Prostate gland (tissue), 2 donors: ENCODE data around the gene PRDX2.

Experiments
- POLR2A ChIP-seq: fragments of 450-650 bp; IDR thresholded peaks from one replicate; pipeline ENCODE4 v1.6.1; 2016; ENCODE audit warnings: antibody characterized with exemption, mild to moderate bottlenecking
- TF ChIP-seq, protein P1 (sequence below), 4 experiments: fragments of 200-600 bp in 2 of 4; fragments of 450-650 bp in 2 of 4; sonication (generic) in 2 of 4; IDR thresholded peaks; 1 replicate in 3 of 4; 2 replicates in 1 of 4; pipeline ENCODE4 v1.5.1; 2016 to 2019; ENCODE audit warnings: antibody characterized with exemption in 4 of 4, mild to moderate bottlenecking in 2 of 4, moderate library complexity in 2 of 4

DNA sequence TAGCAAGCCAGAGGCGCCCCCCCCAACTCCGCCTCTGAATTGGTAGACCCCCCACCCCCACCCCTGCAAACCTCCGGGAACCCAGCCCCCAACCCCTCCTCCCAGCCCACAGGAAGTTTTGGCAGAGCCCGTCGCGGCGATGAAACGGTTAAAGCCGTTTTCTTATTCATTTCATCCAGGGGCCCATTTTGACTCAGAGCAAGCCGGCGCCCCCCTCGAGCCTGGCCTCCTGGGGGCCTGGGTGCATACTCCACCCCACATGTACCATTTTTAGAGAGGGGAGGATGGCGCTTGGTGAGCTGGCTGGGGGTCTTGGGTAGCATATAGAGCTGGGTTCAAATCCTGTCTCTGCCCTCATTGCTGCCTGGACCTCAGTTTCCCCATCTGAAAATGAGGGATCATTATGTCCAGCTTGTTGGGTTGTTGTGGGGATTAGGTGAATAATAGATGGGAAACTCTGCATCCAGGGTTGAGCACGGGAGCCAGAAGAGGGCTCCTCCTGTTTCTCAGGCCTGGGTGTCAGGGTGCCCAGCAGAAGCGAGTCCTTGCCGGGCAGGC, 18.2 kb downstream of the PRDX2 start:
- TF ChIP-seq, protein P1, sequence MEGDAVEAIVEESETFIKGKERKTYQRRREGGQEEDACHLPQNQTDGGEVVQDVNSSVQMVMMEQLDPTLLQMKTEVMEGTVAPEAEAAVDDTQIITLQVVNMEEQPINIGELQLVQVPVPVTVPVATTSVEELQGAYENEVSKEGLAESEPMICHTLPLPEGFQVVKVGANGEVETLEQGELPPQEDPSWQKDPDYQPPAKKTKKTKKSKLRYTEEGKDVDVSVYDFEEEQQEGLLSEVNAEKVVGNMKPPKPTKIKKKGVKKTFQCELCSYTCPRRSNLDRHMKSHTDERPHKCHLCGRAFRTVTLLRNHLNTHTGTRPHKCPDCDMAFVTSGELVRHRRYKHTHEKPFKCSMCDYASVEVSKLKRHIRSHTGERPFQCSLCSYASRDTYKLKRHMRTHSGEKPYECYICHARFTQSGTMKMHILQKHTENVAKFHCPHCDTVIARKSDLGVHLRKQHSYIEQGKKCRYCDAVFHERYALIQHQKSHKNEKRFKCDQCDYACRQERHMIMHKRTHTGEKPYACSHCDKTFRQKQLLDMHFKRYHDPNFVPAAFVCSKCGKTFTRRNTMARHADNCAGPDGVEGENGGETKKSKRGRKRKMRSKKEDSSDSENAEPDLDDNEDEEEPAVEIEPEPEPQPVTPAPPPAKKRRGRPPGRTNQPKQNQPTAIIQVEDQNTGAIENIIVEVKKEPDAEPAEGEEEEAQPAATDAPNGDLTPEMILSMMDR (IDR thresholded peaks at IDR 0.05): no peak
- no peak for TF ChIP-seq POLR2A
